ENCODE data around the gene FOXF1.

FOXF1 gene

DNA sequence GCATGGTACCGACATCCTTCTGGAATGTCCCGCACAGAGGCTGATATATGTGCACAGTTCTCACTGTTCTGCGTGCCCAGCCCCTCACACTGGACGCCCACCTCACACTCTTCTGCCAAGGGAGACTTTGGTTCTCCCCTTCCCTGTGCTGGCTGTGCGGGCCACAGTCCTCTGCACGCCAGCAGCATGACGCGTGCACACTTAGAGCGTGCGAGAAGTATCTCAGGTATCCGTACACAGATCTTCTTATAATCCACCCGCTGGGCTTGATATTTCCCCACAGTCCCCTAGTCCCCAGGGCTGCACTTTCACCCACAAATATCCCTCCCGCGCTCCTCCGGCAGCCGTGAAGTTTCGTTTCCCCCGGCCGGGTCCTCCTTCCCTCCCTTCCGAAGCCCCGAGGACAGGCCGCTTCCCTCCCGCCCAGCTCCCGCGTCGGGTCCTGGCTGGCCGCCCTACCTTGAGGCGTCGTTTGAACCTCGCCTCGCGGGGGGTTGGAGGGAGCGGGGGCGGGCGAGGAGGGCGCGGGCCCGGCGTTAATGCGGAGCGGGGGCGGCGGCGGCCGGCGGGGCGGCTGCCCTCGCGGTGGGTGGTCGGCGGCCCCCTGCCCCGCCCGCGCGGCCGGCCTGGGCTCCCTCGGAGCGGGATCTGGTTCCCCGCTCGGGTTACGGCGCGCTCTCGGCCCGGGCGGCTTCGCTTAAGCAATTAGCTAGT is 5.0 kb upstream of the FOXF1 start:
- no peak for DNase-seq (ENCODE audit: low read depth)

DNA sequence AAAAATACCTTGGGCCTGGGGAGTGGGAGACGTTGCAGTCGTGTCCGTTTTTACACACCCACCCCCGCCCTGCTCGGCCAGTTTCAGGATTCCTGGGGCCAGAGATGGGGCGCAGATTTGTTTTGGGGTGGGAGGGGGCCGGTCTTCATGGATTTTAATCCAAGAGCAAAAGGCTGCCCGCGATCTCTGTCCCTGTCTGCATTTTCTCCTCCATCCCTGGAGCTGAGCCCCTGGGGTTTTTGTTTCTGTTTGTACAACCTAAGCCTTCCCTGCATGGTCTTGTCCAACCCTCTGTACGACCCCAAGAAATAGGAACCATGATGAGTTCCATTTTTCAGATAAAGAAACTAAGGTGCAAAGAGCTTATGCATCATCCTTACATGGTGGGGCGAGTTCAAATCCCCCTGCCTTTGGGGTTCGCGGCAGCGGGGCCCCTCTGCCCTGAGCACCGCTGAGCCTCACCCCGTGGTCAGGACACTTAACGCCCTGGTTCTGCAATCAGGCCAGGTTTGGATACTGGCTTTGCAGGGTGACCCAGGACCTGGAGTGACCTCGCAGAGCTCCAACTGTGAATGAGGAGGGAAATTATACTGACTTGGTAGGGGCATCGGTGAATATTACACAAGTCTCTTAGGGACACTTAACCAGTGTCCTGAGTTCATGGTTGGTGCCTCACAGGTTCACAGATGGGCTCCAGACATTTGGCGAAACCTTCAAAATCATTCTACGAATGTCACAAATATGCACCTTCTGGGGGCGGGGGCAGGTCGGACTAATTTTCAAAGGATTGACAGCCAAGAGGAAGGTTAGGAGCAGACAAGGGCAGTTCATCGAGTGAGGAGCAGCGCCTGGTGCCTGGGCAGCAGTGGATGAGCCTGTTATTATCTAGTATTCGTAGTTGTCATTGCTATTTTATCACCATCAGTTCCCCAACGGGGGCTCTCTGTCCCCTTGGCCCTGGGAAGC is 4.1 kb upstream of the FOXF1 start:
- DNase-seq (ENCODE audit: low read depth): no peak

DNA sequence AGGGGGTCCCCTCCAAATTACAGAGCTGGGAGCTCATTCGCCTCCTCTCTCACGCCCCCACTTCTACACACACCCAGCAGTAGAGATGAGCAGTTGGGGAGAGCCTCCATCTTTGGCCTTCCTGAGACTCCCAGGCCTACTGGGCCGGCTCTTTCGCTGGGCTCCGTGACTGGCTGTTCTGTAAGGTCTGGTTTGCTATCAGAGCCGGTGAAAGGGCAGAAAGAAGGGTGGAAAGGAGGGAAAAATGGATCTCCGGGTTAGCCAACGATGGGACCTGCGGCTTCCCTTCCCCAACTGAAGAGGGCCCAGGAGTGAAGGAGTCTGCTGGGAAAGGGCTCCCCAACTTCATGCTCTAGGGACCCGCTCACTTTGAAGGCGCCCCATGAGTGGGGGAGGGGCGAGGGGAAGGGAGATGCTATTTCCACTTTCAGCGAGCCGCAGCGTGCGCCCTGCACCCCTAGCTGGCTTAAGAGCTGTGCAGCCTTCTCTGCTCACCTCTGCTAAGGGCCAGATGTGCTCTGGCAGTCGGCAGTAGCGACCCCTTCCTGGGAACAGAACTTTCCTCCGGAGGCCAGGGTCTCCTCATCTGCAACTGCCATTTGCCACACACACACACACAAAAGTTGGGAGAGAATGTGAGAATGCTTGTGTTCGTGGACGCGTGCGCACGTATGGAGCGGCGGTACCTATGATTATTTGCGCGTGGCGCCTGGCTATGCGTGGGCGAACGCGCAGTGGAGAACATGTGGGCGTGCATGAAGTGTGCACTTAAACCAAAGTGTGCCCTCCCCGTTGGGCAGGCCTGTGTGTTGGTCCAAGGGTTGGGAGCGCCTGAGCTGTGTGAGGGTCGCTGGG is 2.9 kb upstream of the FOXF1 start:
- no peak for DNase-seq (ENCODE audit: low read depth)

DNA sequence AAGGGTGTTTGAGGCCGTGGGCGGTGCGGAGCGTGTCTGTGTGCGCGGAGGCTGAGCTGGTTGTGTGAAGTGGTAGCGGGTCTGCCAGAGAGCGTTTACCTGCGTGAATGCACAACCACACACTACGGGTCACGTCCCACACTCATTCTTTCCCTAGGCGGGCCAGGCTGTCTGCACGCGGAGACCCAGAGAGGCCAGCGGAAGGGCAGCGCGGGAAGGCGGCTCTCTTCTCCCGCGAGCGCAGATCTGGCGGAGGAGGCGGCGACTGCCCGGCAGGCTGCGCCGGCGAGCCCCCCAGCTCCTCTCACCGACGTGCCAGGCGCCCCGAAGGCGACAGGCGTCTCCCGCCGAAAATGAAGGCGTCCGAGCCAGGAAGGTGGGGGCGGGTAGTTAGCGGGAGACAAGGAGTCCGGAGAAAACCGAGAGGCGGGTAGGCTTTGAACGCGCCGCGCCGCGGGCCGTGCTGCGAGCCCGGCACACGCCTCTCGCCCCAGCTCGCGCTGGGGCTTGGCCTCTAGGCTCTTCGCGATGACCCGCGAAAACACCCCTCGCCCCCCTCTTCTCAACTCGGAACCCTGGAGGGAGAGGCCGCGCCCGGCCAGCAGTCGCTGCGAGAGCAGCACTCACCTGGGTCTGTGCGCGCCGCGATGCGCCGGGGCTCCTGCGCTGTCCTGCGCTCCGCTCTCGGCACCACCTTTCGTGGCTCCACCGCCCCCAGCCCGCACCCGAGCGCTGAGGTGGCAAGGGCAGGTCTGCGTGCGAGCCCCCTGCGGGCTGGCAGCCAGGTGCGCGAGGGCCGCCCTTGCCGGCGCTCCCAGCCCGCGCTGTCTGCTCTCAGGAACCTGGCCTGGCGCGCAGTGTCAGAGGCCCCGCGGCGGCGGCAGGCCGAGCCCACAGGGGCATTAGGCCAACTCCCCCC is 2.0 kb upstream of the FOXF1 start:
- DNase-seq (ENCODE audit: low read depth): no peak

DNA sequence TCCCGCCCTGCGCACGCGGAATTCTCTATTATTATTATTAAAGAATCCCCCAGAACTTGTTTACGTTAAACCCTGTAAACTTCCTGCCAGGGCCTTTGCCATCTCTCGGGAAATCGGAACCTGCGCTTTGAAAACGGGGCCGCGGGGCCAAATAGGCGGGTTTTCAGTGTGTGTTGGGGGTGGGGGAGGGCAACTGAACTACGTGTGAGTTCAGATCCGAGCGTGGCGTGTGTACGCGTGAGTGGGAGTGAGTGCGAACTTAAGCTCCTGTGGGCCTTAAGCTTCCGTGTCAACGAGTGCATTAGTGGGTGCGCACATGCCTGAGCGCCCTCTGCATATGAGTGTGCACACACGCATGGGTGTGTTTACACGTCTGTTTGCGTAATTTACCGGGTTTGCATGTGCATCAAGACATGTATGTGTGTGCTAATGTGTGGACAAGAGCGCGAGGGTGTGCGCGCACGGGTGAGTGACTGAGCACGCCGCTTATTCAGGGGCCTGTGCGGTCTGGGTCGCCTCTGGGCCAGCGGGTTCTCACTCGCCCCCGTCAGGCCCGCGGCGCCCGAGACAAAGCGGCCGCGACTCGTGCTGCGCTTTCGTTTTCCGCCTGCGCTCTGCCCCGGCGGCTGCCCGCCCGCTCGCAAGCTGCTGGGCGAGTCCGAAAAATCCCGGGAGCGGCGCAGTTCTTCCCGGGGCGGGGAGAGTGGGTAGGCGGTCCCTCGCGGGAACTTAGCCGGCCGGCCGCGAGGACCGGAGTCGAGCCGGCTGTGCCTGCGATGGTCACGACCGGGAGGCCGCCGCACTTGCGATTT is 1.2 kb upstream of the FOXF1 start:
- DNase-seq (ENCODE audit: low read depth): no peak

DNA sequence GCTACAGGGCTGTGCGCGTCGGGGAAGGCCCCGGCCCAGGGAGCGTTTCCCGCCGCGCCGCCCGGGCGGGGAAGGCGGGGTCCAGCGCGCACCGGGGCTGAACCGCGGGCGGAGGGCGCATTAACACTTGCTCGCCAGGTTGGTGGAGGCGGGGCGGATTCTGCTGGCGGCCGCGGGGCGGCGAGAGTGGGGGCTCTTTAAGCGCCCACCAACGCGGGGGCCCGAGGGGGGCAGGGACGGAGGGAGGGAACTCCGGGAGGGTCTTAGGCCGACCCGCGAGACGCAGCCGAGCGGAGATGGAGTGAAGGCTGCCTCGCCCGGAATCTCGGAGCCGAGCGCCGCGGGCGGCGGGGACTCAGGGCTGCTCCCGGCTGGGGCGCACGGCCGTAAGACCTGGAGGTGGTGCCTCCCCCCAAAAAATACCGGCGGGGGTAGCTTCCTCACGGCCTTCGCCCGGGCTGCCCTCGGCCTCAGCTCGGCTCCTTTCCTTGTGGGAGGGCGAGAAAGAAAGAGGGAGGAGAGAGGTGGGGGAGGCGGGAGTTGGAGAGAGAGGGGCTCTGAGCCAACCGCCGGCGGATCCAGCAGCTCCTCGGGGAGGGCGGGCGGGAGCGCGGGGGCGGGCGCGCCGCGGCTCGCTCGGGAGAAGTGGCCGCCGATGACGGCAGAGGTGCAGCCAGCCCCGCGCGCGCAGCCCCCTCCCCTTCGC is 415 bp upstream of the FOXF1 start:
- DNase-seq (ENCODE audit: low read depth): peak; percentile 47

DNA sequence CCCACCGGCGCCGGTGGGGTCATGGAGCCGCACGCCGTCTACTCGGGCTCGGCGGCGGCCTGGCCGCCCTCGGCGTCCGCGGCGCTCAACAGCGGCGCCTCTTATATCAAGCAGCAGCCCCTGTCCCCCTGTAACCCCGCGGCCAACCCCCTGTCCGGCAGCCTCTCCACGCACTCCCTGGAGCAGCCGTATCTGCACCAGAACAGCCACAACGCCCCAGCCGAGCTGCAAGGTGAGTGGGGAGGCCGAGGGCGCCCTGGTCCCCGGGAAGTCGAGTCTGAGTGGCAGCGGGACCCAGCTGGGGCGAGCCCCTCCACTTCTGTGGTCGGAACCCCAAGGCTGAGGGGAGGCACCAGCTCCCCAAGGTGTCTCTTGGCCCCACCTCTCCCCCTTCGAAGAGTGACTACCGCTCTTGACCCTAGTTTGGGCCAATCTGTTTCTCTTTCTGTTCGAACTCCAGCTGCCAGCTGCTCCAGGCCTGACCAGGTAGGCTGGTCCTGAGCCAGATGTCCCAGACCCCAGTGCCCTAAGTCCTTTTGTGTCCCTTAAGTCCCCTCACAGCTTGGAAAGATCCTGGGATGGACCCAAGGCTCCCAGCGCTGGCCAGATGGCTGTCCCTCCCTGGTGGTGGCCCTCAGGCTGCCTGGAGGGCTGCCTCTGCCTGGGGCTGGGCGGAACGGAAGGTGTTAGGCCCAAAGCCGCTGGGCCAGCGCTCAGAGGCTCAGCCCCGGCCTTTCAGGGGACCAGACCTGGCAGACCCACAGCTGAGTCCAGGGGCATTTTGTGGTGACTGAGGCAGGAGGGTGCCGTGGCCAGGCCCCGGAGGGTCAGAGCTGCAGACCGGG is 1.2 kb downstream of the FOXF1 start:
- no peak for DNase-seq (ENCODE audit: low read depth)

DNA sequence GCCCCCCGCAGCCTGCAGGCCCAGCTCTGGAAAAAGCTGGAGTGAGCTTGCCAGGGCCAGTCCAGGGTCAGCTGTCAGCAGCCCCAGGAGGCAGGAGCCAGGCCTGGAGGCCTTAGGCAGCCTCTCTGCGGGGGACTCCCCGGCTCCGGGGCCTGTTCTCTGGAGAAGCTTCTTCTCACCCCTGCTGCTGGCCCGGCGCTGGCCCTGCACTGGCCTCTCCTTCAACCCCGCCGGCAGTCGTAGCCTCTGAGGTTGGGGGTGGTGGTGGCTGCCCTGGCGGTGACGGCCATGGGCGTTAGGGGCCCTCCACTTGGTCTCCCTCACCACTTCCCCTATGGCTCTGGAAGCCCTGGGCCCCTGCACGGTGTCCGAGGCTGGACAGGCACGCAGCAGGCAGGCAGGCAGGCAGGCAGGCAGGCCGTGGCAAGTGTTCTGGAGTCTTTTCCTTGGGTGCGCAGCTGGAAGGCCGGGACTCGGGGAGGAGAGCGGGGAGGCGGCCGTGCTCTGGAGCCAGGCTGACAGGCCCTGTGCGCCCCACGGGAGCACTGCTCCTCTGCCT is 2.1 kb downstream of the FOXF1 start:
- DNase-seq (ENCODE audit: low read depth): no peak

DNA sequence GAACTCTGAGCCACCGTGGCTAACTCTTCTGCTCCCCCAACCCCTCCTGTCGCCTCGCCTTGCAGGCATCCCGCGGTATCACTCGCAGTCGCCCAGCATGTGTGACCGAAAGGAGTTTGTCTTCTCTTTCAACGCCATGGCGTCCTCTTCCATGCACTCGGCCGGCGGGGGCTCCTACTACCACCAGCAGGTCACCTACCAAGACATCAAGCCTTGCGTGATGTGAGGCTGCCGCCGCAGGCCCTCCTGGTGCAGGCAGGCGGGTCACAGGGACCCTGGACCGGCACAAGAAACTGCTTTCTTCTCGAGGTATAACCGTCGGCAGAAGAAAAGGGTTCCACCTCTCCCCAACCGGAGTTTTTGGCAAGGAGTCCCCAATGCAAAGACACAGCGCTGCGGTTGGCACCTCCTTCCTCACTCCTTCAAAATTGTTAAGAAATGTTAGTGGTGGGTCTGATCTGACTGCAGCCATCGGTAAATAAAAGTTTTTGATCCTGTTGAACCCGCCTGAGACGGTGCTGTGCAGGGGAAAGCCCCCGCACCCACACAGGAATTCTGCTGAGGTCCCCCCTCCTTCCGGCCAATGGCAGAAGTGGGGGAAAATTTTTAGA is 2.6 kb downstream of the FOXF1 start:
- no peak for DNase-seq (ENCODE audit: low read depth)

DNA sequence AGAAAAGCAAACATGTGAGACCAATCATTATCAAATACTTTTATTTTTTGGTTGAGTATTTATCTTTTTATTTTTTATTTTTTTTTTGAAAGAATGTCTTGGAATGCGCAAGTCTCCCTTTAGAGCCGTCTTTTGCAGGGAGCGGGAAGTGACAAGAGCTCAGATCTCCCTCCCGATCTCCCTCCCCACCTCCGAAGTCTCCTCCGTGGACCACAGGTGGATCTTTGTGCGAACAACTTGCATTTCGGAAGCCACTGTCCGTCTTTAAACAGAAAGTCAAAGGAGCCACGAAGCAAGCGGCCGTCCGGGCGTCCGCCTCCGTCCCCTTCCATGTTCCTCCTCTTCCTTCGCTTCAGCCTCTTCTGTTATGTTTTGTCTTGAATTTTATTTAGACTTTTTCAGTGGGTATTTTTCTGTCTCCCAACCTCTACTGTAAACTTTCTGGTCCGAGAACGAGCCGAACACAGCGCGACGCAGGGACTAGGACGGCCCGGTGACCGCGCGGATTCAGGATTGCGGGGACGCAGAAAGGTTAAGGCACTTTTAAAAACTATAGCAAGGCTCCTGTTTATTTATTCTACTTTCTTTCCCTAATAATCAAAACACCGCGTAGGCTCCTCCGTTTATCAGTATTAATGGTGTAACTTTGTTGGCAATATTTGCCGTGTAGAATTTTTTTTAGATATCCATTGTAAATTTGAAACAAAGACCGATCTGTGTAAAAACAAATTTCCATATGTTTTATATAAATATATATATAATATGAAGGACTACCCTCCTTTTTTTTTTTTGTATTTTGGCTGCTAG is 3.3 kb downstream of the FOXF1 start:
- no peak for DNase-seq (ENCODE audit: low read depth)

DNA sequence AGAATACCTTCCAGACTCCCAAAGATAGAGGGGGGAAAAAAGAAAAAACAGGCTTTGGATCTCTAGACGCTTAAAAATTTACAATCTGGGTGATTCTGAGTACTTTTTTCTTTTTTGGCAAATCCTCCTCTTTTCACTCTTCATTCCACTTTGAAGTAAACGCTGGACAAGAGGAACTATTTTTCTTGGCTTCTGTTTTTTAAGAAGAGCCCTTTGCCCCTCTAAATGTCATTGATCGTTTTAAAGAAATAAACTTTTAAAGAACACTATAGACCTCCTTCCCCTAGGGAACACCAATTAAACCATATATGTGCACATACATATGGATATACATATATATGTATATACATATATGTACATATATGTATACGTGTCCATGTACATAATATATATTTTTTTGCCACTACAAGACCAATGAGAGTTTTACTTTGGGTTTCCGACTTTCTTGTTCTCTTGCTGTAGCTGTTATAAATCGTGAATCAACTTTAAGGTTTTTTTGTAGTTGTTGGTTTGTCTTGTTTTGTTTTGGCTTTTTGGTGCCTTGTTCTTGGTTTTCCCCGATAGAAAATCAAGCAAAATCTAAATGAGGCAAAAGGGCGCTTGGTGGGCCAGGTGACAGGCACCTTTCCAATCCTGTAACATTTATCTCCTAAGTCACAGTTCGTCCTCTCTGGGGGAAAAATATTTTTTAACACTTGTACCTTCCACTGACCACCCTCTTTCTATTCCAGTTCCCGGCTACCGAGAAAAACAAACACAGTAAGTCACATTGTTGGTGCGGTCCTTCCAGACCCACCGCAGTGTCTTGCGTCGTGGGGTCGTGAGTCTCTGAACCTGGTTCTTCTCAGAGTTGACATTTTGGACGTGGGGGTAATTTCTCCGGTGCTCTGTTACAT is 4.4 kb downstream of the FOXF1 start:
- no peak for DNase-seq (ENCODE audit: low read depth)

DNA sequence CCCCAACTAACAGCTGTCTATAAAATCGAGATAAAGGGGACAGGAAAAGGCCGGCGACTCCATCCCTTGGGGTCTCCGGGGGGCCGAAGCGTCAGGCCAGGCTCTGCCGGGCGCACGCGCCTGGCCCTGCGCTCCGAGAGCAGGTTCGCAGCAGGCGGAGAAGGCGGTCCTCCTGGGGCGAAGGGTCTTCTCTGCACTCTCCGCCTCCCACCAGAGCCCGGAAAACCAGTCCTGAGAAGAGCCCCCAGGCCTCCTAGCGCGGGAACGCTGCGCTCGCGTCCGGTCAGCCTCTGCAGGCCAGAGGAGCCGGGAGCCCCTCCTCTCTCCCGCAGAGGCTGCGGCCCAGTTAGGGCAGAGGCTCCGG is 5.1 kb downstream of the FOXF1 start:
- no peak for DNase-seq (ENCODE audit: low read depth)

DNA sequence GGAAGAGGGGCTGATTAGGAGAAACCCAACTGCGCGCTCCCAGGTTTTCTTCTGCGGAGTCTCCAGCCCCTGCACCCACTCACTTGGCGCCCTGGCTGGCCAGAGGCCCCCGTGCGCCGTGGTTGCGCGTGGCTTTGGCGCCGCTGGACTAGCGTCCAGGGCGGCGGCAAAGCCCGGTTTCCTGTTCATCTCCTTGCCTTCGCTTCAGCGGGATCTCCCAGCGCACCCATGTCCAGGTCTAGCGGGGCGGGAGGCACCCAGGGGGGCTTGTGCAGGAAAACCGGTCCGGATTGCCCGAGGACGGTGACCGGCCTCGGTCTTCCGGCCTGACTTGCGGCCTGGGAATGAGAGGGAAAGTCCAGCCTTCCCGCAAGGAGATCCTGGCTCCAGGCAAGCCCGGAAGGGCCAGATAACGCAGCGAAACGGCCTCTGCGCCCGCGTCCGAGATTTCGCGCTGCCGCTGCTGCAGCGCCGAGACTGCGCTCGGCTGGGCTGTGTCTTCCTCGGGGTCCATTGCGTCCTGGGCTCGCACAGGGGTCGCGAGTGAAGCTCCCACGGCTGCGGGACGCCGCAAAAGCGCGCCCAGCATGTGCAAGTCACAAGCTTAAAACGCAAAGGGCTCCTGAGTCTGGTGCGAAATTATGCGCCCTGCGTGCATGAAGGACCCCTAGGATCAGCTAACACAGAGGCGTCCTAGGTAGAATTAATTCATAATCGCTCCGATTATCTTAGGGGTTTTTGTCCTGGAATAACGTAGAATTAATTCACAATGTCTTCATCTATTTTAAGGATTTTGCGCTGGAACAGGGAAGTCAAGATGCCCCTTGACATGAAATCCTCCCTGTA is 5.7 kb downstream of the FOXF1 start:
- no peak for DNase-seq (ENCODE audit: low read depth)

DNA sequence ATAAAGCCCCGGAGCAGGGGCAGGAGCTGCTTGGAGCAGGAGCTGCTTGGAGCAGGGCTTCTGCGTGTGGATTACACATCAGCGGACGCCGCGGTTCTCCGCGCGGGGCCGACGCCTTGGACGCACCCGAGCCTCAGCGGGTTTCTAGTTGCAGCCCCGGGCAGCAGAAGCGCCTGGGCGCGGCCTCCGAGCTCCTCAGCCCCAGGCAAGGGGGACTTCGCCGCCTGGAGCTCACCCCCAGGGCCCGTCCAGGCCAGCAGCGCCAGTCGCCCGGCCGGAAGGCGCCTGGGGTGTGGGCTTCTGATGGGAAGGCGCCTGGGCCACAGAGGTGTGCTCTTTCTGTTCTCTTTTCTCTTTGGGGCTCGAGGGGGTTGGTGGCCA is 6.3 kb downstream of the FOXF1 start:
- no peak for DNase-seq (ENCODE audit: low read depth)

DNA sequence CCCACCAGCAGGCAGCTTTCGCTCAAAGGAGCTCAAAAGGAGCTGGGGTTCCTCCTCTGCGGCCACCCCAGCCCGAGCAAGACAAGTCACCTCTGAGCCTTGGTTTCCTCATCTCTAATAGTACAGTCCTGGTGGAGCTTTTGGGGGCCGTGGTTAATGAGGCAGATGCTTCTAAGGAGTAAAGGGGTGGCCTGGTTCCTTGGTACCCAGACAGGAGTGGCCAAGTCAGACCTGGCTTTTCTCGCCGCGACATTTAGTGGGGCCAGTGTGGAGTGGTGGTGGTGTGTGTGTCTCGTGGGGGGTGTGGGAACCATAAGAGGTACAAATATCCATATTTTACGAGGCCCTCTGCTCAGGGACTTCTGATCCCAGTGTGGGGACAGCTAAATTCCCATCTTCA is 6.7 kb downstream of the FOXF1 start:
- DNase-seq (ENCODE audit: low read depth): no peak

Data from non-pigmented ciliary epithelial cell (primary cell).